Breast epithelium (tissue), 4 donors: ENCODE results near the gene KLRC2. TPM values are rescaled to one million over a fixed set of nuclear protein-coding genes. Genes with fewer than 3 reads are reported as not detected.
"Not testable (repeated sequence)": the region's sequence is repeated elsewhere in the genome, so short reads cannot be mapped to it uniquely, and the experiment has no call there.

Experiments
- DNase-seq, 2 donors: peaks; one replicate each; pipeline ENCODE4 v3.0.0-alpha.2; 2019; ENCODE audit warnings: low spot score in 2 of 2
- H3K27ac ChIP-seq, 2 donors: fragments of 200-600 bp; sonication (generic) in 1 of 2; one replicate each; pipeline ENCODE4 v1.5.1; 2016 to 2019; ENCODE audit warnings: mild to moderate bottlenecking in 1 of 2
- H3K27me3 ChIP-seq, 2 donors: fragments of 200-600 bp; sonication (generic) in 1 of 2; one replicate each; pipeline versions ENCODE4 v1.5.1 to v1.6.0; 2017 to 2019; ENCODE audit warnings: control low read depth in 1 of 2, mild to moderate bottlenecking in 1 of 2
- H3K36me3 ChIP-seq: fragments of 200-600 bp; one replicate; pipeline ENCODE4 v1.5.1; 2019
- H3K4me1 ChIP-seq, 2 donors: fragments of 200-600 bp; sonication (generic); one replicate each; pipeline ENCODE4 v1.5.1; 2016 to 2019; ENCODE audit warnings: control low read depth in 1 of 2
- H3K4me3 ChIP-seq, 3 donors: fragments of 200-600 bp; sonication (generic); 1 replicate in 2 of 3; 2 replicates in 1 of 3; pipeline ENCODE4 v1.5.1; 2016 to 2019; ENCODE audit warnings: mild to moderate bottlenecking in 3 of 3, moderate library complexity in 2 of 3
- H3K9me3 ChIP-seq, 2 donors: fragments of 200-600 bp; sonication (generic) in 1 of 2; one replicate each; pipeline ENCODE4 v1.5.1; 2016 to 2019; ENCODE audit warnings: control low read depth in 1 of 2
- CTCF ChIP-seq, 3 donors: fragments of 450-650 bp; IDR thresholded peaks; one replicate each; pipeline ENCODE4 v1.5.1; 2016 to 2017; ENCODE audit warnings: antibody characterized with exemption in 3 of 3, mild to moderate bottlenecking in 3 of 3, moderate library complexity in 3 of 3
- POLR2A ChIP-seq: fragments of 450-650 bp; IDR thresholded peaks from one replicate; pipeline ENCODE4 v1.6.1; 2016; ENCODE audit warnings: antibody characterized with exemption, mild to moderate bottlenecking, moderate library complexity
- POLR2AphosphoS5 ChIP-seq, 3 donors: sonication (generic); formaldehyde crosslinking; IDR thresholded peaks; one replicate each; pipeline ENCODE4 v1.6.1; 2017; ENCODE audit warnings: antibody characterized with exemption in 3 of 3
- intact Hi-C: fragments of 100-400 bp; cut with DNase I; formaldehyde crosslinking; loops from one replicate; pipeline ENCODE4 v1.15.1; 2023; ENCODE audit warnings: low total_unique reads
- total RNA-seq, 3 donors: library from RNA; depleted of rRNA; stranded (reverse); fragments of >200 nt; gene quantifications; one replicate each; pipeline ENCODE4 v1.1.0, GENCODE V29; 2016

KLRC2 gene
- total RNA-seq, 3 donors from 2014 or later: 1.6 to 2.1 (median 2.0) TPM

- DNase-seq: no peak
- H3K36me3 ChIP-seq: no peaks in the 10 kb centered on the region
- H3K4me1 ChIP-seq: no peaks in the 10 kb centered on the region
- H3K4me3 ChIP-seq: no peak overlapping the region
- H3K27ac ChIP-seq: no peak overlapping the region
- intact Hi-C loops: no loop called here
- no peaks in the 10 kb centered on the region for H3K27me3 ChIP-seq
- TF ChIP-seq POLR2AphosphoS5 (IDR thresholded peaks at IDR 0.05): no peak
- TF ChIP-seq POLR2A: no peak
- no peak for TF ChIP-seq CTCF (IDR thresholded peaks at IDR 0.05)
- peaks cover 9 to 18% of the 10 kb centered on the region in 2 donors for H3K9me3 ChIP-seq
Measured at GRCh38 chr12:10455766-10456165, 20.0 kb upstream of the KLRC2 start.

GRCh38 chr12:10454531-10454930 is 18.7 kb upstream of the KLRC2 start:
- no peak overlapping the region for H3K4me3 ChIP-seq
- DNase-seq: no peak
- H3K27ac ChIP-seq: no peak overlapping the region
- no peaks in the 10 kb centered on the region for H3K36me3 ChIP-seq
- intact Hi-C loops: no loop called here
- no peaks in the 10 kb centered on the region for H3K4me1 ChIP-seq
- TF ChIP-seq CTCF (IDR thresholded peaks at IDR 0.05): no peak
- TF ChIP-seq POLR2AphosphoS5 (IDR thresholded peaks at IDR 0.05): no peak
- TF ChIP-seq POLR2A: no peak
- H3K27me3 ChIP-seq: no peaks in the 10 kb centered on the region
- peaks cover 9 to 18% of the 10 kb centered on the region in 2 donors for H3K9me3 ChIP-seq

- Histone ChIP-seq H3K27me3 (no peaks in the 10 kb centered on the region), H3K4me3 (no peak within 1 kb of the TSS), H3K27ac (no peak within 1 kb of the TSS), H3K36me3 (no peaks in the 10 kb centered on the region), H3K4me1 (no peaks in the 10 kb centered on the region), H3K9me3 (peaks cover 9 to 18% of the 10 kb centered on the region in 2 donors)
- TF ChIP-seq POLR2AphosphoS5 (IDR thresholded peaks at IDR 0.05) (no peak), POLR2A (no peak)
- intact Hi-C loops: no loop called here
- DNase-seq: no peak
Measured at GRCh38 chr12:10453156-10453555, 17.3 kb upstream of the KLRC2 start, which contains the start of gene KLRC1. KLRC1 (minus strand) TSS chr12:10453377; CDS start chr12:10451156, 2,221 bp downstream.

- TF ChIP-seq POLR2A: no peak
- TF ChIP-seq POLR2AphosphoS5 (IDR thresholded peaks at IDR 0.05): no peak
- TF ChIP-seq CTCF (IDR thresholded peaks at IDR 0.05): no peak
- no peak overlapping the region for H3K27ac ChIP-seq
- H3K36me3 ChIP-seq: no peaks in the 10 kb centered on the region
- no peaks in the 10 kb centered on the region for H3K9me3 ChIP-seq
- intact Hi-C loops: no loop called here
- no peaks in the 10 kb centered on the region for H3K4me1 ChIP-seq
- H3K27me3 ChIP-seq: no peaks in the 10 kb centered on the region
- no peak for DNase-seq
- no peak overlapping the region for H3K4me3 ChIP-seq
Measured at GRCh38 chr12:10448236-10448635, 12.4 kb upstream of the KLRC2 start.

GRCh38 chr12:10446052-10446451 is 10.2 kb upstream of the KLRC2 start:
- H3K4me1 ChIP-seq, H3K27me3 ChIP-seq, H3K9me3 ChIP-seq, H3K4me3 ChIP-seq, H3K27ac ChIP-seq, intact Hi-C loops, H3K36me3 ChIP-seq, DNase-seq: not testable (repeated sequence)

GRCh38 chr12:10441144-10441543 is 5.3 kb upstream of the KLRC2 start:
- H3K36me3 ChIP-seq, DNase-seq, H3K27ac ChIP-seq, H3K27me3 ChIP-seq, H3K9me3 ChIP-seq, intact Hi-C loops, H3K4me1 ChIP-seq, H3K4me3 ChIP-seq: not testable (repeated sequence)

- H3K36me3 ChIP-seq, intact Hi-C loops, H3K9me3 ChIP-seq, H3K27me3 ChIP-seq, H3K4me1 ChIP-seq, H3K4me3 ChIP-seq, DNase-seq, H3K27ac ChIP-seq: not testable (repeated sequence)
Measured at GRCh38 chr12:10439608-10440274, 3.9 kb upstream of the KLRC2 start.

- H3K27ac ChIP-seq, H3K36me3 ChIP-seq, DNase-seq, H3K4me1 ChIP-seq, H3K27me3 ChIP-seq, H3K4me3 ChIP-seq, intact Hi-C loops, H3K9me3 ChIP-seq: not testable (repeated sequence)
Measured at GRCh38 chr12:10437601-10438000, 1.8 kb upstream of the KLRC2 start.

GRCh38 chr12:10430623-10431022 is 5.2 kb downstream of the KLRC2 start:
- H3K4me1 ChIP-seq, intact Hi-C loops, H3K9me3 ChIP-seq, DNase-seq, H3K36me3 ChIP-seq, H3K27me3 ChIP-seq, H3K27ac ChIP-seq, H3K4me3 ChIP-seq: not testable (repeated sequence)

- H3K27ac ChIP-seq, H3K27me3 ChIP-seq, H3K4me3 ChIP-seq, intact Hi-C loops, DNase-seq, H3K9me3 ChIP-seq, H3K36me3 ChIP-seq, H3K4me1 ChIP-seq: not testable (repeated sequence)
Measured at GRCh38 chr12:10425938-10426337, 9.9 kb downstream of the KLRC2 start.
